ENCODE measurements around the gene IQSEC1. TPM values are rescaled to one million over a fixed set of nuclear protein-coding genes. Genes with fewer than 3 reads are reported as not detected.
A peak's percentile ranks its signal among the peaks of the same experiment; 100 is the strongest.

Gene IQSEC1
- total and polyA plus RNA-seq, 4 experiments from 2014 or later: 11.9 to 82.0 (median 62.3) TPM

DNA sequence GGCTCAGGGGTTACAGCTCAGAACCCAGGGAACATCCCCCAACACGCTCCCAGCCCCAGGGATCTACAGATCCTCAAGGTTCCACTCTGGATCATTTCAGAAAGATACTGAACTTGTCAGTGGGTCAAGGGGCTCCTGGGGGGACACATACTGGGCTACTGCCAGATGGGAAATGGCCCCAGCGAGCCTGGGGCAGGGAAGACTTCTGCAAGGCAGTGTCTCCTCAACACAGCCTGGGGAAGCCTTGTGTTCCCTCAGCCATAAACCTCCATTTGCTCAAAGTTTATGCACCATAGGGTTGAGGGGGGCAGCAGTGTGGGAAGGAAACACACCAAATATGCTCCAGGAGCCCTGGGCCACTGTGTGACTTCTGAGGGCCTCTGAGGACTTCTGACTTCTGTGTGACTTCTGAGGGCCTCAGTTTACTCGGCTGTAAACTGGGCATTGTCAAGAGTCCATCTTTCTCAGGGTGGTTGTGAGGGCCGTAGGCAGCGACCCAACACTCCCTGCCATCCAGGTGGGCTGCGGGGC is 58.4 kb downstream of the IQSEC1 start:
- Histone ChIP-seq H3K9me3 (ENCODE audit: control insufficient read depth in 1 of 2, low read length in 2 of 2) (no peaks in the 10 kb centered on the region), H3K36me3 (ENCODE audit: insufficient read depth, low read length) (no peaks in the 10 kb centered on the region), H3K4me1 (ENCODE audit: insufficient read depth, low read length) (peaks cover 69% of the 10 kb centered on the region), H3K4me3 (ENCODE audit: low read length in 2 of 2) (peak overlapping the region; percentile 63 to 70), H3K27ac (ENCODE audit: low read depth, low read length) (peak overlapping the region; percentile 99), H3K27me3 (ENCODE audit: insufficient read depth, low read length) (no peaks in the 10 kb centered on the region)
- Mint-ChIP-seq H3K9me3 (no peaks in the 10 kb centered on the region), H3K27me3 (no peaks in the 10 kb centered on the region), H3K4me3 (peak overlapping the region; percentile 79 to 95 (median 92)), H3K4me1 (peaks cover 49 to 74% (median 56%) of the 10 kb centered on the region in 4 donors), H3K36me3 (peaks cover 0 to 19% of the 10 kb centered on the region in 2 donors), H3K27ac (peak overlapping the region; percentile 90 to 100 (median 100))
- CTCF ChIA-PET (ENCODE audit: partially characterized antibody): interaction anchor here (0.9 to 14.9 kb wide), 5 partner anchors 16 to 173 kb away, joined by 3 to 170 read pairs (median 3); partner anchors contain the start of gene RPL32
- intact Hi-C loops (cut with micrococcal nuclease): loop anchor here (1.0 to 10.0 kb wide), 3 partner anchors 48 to 640 kb away; no protein-coding TSS in a partner anchor
- POLR2A ChIA-PET (ENCODE audit: partially characterized antibody): interaction anchor here (0.8 to 13.5 kb wide), 16 partner anchors 9 to 1418 kb away, joined by 3 to 171 read pairs (median 4); partner anchors contain the start of gene IQSEC1
- no peak for DNase-seq

DNA sequence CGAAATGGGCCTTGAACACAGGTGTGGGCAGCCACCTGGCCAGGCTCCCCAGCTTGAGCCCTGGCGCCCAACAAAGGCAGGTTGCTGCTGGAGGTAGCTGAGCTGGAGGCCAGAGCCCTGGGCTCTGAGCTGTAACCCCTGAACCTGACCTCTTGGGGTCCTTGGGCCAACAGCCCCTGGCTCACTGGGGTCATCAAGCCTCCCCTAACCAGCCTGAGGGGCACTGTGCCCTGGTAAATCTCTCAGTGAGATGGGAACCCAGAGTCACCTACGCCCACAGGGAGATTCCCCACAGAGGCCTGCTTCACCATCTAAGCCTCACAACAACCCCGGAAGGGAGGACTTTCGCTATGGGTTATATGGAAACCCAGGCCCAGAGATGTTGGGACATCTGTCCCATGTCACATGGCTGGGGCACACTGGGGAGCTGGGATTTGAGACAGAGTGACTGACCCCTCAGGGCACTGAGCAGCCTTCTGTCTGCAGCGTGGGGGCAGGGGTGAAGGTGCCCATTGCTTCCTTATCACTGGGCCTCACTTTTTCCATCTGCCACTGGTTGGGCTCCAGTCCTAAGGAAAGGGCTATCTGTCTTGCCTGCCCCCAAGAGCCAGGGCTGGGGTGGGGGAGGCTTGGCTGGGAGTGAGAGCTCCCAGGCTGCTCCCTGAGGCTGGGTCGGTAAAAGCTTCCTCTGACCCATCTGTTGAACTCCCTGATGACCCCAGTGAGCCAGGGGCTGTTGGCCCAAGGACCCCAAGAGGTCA is 59.1 kb downstream of the IQSEC1 start:
- H3K27ac ChIP-seq (ENCODE audit: low read depth, low read length): peak overlapping the region; percentile 99
- H3K4me1 ChIP-seq (ENCODE audit: insufficient read depth, low read length): peaks cover 76% of the 10 kb centered on the region
- peak; percentile 50 to 82 (median 56) for DNase-seq
- intact Hi-C loops (cut with micrococcal nuclease): loop anchor here (10.0 kb wide), 2 partner anchors 401 to 641 kb away; no protein-coding TSS in a partner anchor
- H3K27me3 ChIP-seq (ENCODE audit: insufficient read depth, low read length): no peaks in the 10 kb centered on the region
- CTCF ChIA-PET (ENCODE audit: partially characterized antibody): interaction anchor here (0.6 to 14.9 kb wide), 5 partner anchors 16 to 173 kb away, joined by 3 to 170 read pairs (median 3); partner anchors contain the start of gene RPL32
- no peaks in the 10 kb centered on the region for H3K27me3 Mint-ChIP-seq
- H3K4me3 Mint-ChIP-seq: peak overlapping the region; percentile 79 to 95 (median 92)
- peaks cover 54 to 81% (median 62%) of the 10 kb centered on the region in 4 donors for H3K4me1 Mint-ChIP-seq
- peak overlapping the region; percentile 63 to 70 for H3K4me3 ChIP-seq (ENCODE audit: low read length in 2 of 2)
- peak overlapping the region; percentile 90 to 100 (median 100) for H3K27ac Mint-ChIP-seq
- H3K36me3 ChIP-seq (ENCODE audit: insufficient read depth, low read length): no peaks in the 10 kb centered on the region
- POLR2A ChIA-PET (ENCODE audit: partially characterized antibody): interaction anchor here (3.1 to 13.5 kb wide), 4 partner anchors 9 to 46 kb away, joined by 11 to 171 read pairs (median 52); no protein-coding TSS in a partner anchor
- no peaks in the 10 kb centered on the region for H3K9me3 Mint-ChIP-seq
- no peaks in the 10 kb centered on the region for H3K9me3 ChIP-seq (ENCODE audit: control insufficient read depth in 1 of 2, low read length in 2 of 2)
- peaks cover 0 to 25% of the 10 kb centered on the region in 2 donors for H3K36me3 Mint-ChIP-seq

DNA sequence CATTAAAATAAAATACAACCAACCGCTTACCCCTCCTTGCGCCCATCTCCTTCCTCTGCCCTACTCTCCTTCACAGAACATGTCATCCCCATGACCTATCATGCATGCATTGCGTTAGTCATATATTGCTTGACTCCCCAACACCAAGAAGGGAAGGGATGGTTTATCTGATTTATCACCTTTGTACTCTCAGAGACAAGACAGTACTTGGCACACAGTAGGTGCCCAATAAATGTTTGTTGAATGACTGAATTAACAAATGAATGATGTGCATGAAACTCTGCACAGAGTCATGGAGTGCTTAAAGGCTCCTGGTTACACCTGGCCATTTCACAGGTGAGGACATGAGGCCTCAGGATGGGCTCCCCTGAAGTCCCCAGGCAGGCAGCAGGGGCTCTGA is 59.7 kb downstream of the IQSEC1 start:
- Mint-ChIP-seq H3K27me3 (no peaks in the 10 kb centered on the region), H3K9me3 (no peaks in the 10 kb centered on the region), H3K4me3 (peak overlapping the region; percentile 79 to 95 (median 92)), H3K27ac (peak overlapping the region; percentile 90 to 100 (median 100)), H3K36me3 (peaks cover under 1 to 27% of the 10 kb centered on the region in 2 donors), H3K4me1 (peaks cover 58 to 87% (median 68%) of the 10 kb centered on the region in 4 donors)
- DNase-seq: no peak
- Histone ChIP-seq H3K4me1 (ENCODE audit: insufficient read depth, low read length) (peaks cover 82% of the 10 kb centered on the region), H3K4me3 (ENCODE audit: low read length in 2 of 2) (peak overlapping the region; percentile 63 to 70), H3K36me3 (ENCODE audit: insufficient read depth, low read length) (peaks cover 3% of the 10 kb centered on the region), H3K27me3 (ENCODE audit: insufficient read depth, low read length) (no peaks in the 10 kb centered on the region), H3K9me3 (ENCODE audit: control insufficient read depth in 1 of 2, low read length in 2 of 2) (no peaks in the 10 kb centered on the region), H3K27ac (ENCODE audit: low read depth, low read length) (peak overlapping the region; percentile 99)
- intact Hi-C loops (cut with micrococcal nuclease): loop anchor here (10.0 kb wide), 2 partner anchors 401 to 641 kb away; no protein-coding TSS in a partner anchor
- ChIA-PET POLR2A (ENCODE audit: partially characterized antibody) (interaction anchor here (1.4 to 13.5 kb wide), 6 partner anchors 8 to 116 kb away, joined by 3 to 171 read pairs (median 20); no protein-coding TSS in a partner anchor), CTCF (ENCODE audit: partially characterized antibody) (interaction anchor here (0.6 to 14.9 kb wide), 4 partner anchors 15 to 78 kb away, joined by 3 to 170 read pairs (median 9); no protein-coding TSS in a partner anchor)

DNA sequence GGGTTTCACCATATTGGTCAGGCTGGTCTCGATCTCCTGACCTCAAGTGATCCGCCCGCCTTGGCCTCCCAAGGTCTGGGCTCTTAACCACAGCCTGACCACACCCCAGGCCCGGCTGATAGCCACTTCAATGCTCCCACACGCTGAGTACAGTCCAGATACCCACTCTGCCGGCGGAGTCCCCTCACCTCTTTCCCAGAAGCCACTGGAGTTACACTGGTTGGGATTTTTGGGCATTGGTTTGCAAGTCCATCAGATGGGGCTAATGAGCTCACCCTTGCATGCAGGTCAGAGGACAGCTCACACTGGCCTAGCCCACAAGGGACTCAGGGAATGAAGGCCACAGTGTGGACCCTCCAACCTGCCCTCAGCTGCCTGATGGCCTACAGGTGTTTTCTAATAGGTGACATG is 60.1 kb downstream of the IQSEC1 start:
- intact Hi-C loops (cut with micrococcal nuclease): loop anchor here (10.0 kb wide), 2 partner anchors 402 to 642 kb away; no protein-coding TSS in a partner anchor
- no peak for DNase-seq
- POLR2A ChIA-PET (ENCODE audit: partially characterized antibody): interaction anchor here (1.0 to 13.5 kb wide), 6 partner anchors 13 to 172 kb away, joined by 3 to 171 read pairs (median 8); partner anchors contain the start of gene RPL32
- H3K27ac Mint-ChIP-seq: peak overlapping the region; percentile 90 to 100 (median 100)
- CTCF ChIA-PET (ENCODE audit: partially characterized antibody): interaction anchor here (1.4 to 14.9 kb wide), 4 partner anchors 15 to 203 kb away, joined by 4 to 170 read pairs (median 9); no protein-coding TSS in a partner anchor
- peak overlapping the region; percentile 99 for H3K27ac ChIP-seq (ENCODE audit: low read depth, low read length)
- H3K4me3 Mint-ChIP-seq: peak overlapping the region; percentile 79 to 95 (median 92)
- H3K36me3 ChIP-seq (ENCODE audit: insufficient read depth, low read length): peaks cover 4% of the 10 kb centered on the region
- peaks cover 4 to 31% of the 10 kb centered on the region in 2 donors for H3K36me3 Mint-ChIP-seq
- H3K27me3 Mint-ChIP-seq: no peaks in the 10 kb centered on the region
- peaks cover 61 to 91% (median 71%) of the 10 kb centered on the region in 4 donors for H3K4me1 Mint-ChIP-seq
- no peaks in the 10 kb centered on the region for H3K27me3 ChIP-seq (ENCODE audit: insufficient read depth, low read length)
- H3K9me3 Mint-ChIP-seq: no peaks in the 10 kb centered on the region
- peak overlapping the region; percentile 63 to 70 for H3K4me3 ChIP-seq (ENCODE audit: low read length in 2 of 2)
- H3K4me1 ChIP-seq (ENCODE audit: insufficient read depth, low read length): peaks cover 86% of the 10 kb centered on the region
- H3K9me3 ChIP-seq (ENCODE audit: control insufficient read depth in 1 of 2, low read length in 2 of 2): no peaks in the 10 kb centered on the region

DNA sequence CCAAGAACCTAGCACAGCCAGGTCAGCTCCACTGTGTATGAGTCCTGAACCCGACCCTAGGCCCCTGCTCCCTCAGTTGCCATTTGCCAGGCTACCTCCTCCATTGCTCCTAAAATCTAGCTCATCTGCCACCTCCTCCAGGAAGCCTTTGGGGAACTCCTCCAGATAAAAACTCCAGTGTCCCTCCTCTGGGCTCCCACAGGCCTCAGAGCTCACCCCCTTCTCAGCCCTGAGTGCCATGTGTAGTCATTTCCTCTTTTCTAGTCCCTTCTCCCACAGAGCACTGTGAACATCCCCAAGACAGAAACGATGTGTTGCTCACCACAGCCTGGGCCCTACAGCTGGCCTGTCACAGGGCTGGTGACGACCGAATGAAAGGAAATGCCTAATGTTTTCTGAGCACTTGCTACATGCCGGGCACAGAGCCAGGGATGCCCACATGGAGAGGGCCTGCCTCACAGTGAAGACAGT is 61.0 kb downstream of the IQSEC1 start:
- POLR2A ChIA-PET (ENCODE audit: partially characterized antibody): interaction anchor here (0.6 to 13.5 kb wide), 18 partner anchors 8 to 1392 kb away, joined by 3 to 171 read pairs (median 3); partner anchors contain the start of genes RAF1 and RPL32
- Mint-ChIP-seq H3K4me1 (peaks cover 60 to 97% (median 74%) of the 10 kb centered on the region in 4 donors), H3K9me3 (no peaks in the 10 kb centered on the region), H3K27me3 (no peaks in the 10 kb centered on the region), H3K27ac (peak overlapping the region; percentile 90 to 100 (median 100)), H3K4me3 (peak overlapping the region; percentile 79 to 95 (median 86)), H3K36me3 (peaks cover 6 to 32% of the 10 kb centered on the region in 2 donors)
- no peaks in the 10 kb centered on the region for H3K27me3 ChIP-seq (ENCODE audit: insufficient read depth, low read length)
- intact Hi-C loops (cut with micrococcal nuclease): loop anchor here (10.0 kb wide), 2 partner anchors 403 to 643 kb away; no protein-coding TSS in a partner anchor
- peaks cover 4% of the 10 kb centered on the region for H3K36me3 ChIP-seq (ENCODE audit: insufficient read depth, low read length)
- peak overlapping the region; percentile 99 for H3K27ac ChIP-seq (ENCODE audit: low read depth, low read length)
- peak; percentile 28 to 67 (median 47) for DNase-seq
- H3K4me3 ChIP-seq (ENCODE audit: low read length in 2 of 2): peak overlapping the region in 1 of 2 donors; percentile 70
- no peaks in the 10 kb centered on the region for H3K9me3 ChIP-seq (ENCODE audit: control insufficient read depth in 1 of 2, low read length in 2 of 2)
- CTCF ChIA-PET (ENCODE audit: partially characterized antibody): interaction anchor here (1.3 to 14.9 kb wide), 4 partner anchors 14 to 202 kb away, joined by 4 to 170 read pairs (median 10); partner anchors contain the start of gene RPL32
- H3K4me1 ChIP-seq (ENCODE audit: insufficient read depth, low read length): peaks cover 91% of the 10 kb centered on the region

DNA sequence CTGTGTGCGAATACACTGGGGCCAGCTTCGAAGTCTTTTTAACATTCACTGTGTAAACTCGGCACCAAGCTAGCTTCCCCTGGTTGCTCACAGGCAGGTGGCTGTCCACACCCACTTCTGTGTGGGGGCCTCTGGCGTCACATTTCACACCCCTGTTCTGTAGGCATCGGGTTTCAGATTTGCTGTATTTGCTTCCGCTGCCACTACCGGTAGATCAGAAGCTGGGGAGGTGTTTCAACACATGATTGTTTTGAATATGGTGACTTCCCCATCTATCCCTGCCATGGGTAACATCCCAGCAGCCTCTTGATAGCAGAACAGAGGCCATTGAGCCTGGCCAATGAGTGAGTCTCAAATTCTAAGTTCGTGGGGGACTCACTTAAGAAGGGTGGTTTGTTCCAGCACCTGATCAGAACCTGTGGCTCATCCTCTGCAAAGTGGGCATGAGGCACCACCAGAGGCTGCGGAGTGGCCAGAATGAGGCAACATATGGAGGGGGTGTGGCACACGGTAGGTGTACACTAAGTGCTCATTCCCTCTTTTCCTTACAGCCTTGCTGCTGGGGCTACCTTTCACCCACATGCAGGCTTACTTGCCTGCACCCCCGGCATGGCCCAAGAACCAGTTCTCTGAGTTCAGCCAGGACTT is 61.5 kb downstream of the IQSEC1 start:
- ChIA-PET CTCF (ENCODE audit: partially characterized antibody) (interaction anchor here (1.1 to 14.9 kb wide), 5 partner anchors 13 to 202 kb away, joined by 4 to 170 read pairs (median 7); partner anchors contain the start of gene RPL32), POLR2A (ENCODE audit: partially characterized antibody) (interaction anchor here (0.6 to 13.5 kb wide), 19 partner anchors 9 to 1393 kb away, joined by 3 to 171 read pairs (median 4); partner anchors contain the start of gene RPL32)
- Mint-ChIP-seq H3K4me1 (peaks cover 57 to 97% (median 72%) of the 10 kb centered on the region in 4 donors), H3K27me3 (no peaks in the 10 kb centered on the region), H3K9me3 (no peaks in the 10 kb centered on the region), H3K36me3 (peaks cover 6 to 32% of the 10 kb centered on the region in 2 donors), H3K27ac (peak overlapping the region; percentile 90 to 100 (median 100)), H3K4me3 (peak overlapping the region; percentile 79 to 95 (median 86))
- peaks cover 7% of the 10 kb centered on the region for H3K36me3 ChIP-seq (ENCODE audit: insufficient read depth, low read length)
- peak; percentile 87 to 95 (median 90) for DNase-seq
- no peaks in the 10 kb centered on the region for H3K9me3 ChIP-seq (ENCODE audit: control insufficient read depth in 1 of 2, low read length in 2 of 2)
- no peaks in the 10 kb centered on the region for H3K27me3 ChIP-seq (ENCODE audit: insufficient read depth, low read length)
- H3K4me3 ChIP-seq (ENCODE audit: low read length in 2 of 2): peak overlapping the region in 1 of 2 donors; percentile 70
- peak overlapping the region; percentile 99 for H3K27ac ChIP-seq (ENCODE audit: low read depth, low read length)
- intact Hi-C loops (cut with micrococcal nuclease): loop anchor here (1.0 to 10.0 kb wide), 5 partner anchors 9 to 643 kb away; no protein-coding TSS in a partner anchor
- peaks cover 91% of the 10 kb centered on the region for H3K4me1 ChIP-seq (ENCODE audit: insufficient read depth, low read length)

Data from CD4-positive, alpha-beta memory T cell (primary cell).